Hematopoietic multipotent progenitor cell treated with erythropoietin and hydrocortisone succinate and interleukin-3 and kit ligand, for 17 days (in vitro differentiated cells): ENCODE results near the gene SGK1.
"Not testable (repeated sequence)": the region's sequence is repeated elsewhere in the genome, so short reads cannot be mapped to it uniquely, and the experiment has no call there.

Experiments
- DNase-seq: peaks from one replicate; pipeline ENCODE4 v3.0.0-alpha.2; 2015; ENCODE audit warnings: low spot score

Gene SGK1

GRCh38 chr6:134328138-134328537 is 10.2 kb upstream of the SGK1 start:
- no peak for DNase-seq

GRCh38 chr6:134326192-134326591 is 8.3 kb upstream of the SGK1 start:
- not testable (repeated sequence) for DNase-seq

GRCh38 chr6:134324766-134325165 is 6.9 kb upstream of the SGK1 start:
- DNase-seq: no peak

DNA sequence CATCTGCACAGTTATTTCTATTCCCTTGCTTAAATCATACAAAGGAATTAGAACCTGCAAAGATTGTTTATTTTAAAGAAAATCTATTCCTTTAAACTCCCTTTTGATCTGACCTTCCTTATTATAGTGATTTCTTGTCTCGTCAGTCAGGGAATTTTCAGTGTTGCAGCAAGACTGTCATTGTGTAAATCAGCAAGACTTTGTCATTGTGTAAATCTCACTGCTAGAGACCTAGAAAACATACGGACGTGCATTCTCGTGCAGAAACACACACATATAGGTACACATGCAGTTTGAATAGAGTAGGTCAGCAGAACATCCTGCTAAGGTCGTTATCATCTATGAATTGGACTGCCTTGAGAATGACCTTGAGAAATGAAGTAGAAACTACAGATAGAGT is 6.2 kb upstream of the SGK1 start:
- DNase-seq: no peak

GRCh38 chr6:134323698-134324097 is 5.8 kb upstream of the SGK1 start:
- DNase-seq: no peak

- no peak for DNase-seq
Measured at GRCh38 chr6:134323294-134323693, 5.4 kb upstream of the SGK1 start.

- no peak for DNase-seq
Measured at GRCh38 chr6:134322216-134322615, 4.3 kb upstream of the SGK1 start.

- no peak for DNase-seq
Measured at GRCh38 chr6:134321246-134321645, 3.3 kb upstream of the SGK1 start.

DNA sequence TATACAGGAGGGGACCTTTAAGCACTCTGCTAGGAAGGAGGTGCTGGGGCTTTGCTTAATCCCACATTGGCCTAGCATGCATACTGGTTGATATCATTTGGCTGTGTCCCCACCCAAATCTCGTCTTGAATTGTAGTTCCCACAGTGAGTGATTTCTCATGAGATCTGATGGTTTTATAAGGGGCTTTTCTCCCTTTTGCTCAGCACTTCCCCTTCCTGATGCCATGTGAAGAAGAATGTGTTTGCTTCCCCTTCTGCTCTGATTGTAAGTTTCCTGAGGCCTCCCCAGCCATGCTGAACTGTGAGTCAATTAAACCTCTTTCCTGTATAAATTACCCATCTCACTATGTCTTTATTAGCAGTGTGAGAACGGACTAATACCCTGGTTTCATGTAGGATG is 1.8 kb upstream of the SGK1 start:
- not testable (repeated sequence) for DNase-seq

DNA sequence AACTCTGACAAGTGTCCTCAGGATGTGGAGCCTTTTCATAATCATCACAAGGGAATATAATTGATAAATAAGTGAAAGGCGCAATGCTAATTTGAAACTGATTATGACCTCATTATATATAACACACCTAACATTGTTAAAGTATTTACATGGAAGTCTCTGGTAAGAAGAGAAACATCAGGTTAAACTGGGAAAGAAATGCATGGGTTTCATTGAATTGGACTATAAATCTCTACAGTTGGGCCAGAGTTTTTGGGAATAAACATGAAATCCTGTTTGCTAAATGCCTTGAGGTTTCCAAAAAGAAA is 1.0 kb upstream of the SGK1 start:
- no peak for DNase-seq

DNA sequence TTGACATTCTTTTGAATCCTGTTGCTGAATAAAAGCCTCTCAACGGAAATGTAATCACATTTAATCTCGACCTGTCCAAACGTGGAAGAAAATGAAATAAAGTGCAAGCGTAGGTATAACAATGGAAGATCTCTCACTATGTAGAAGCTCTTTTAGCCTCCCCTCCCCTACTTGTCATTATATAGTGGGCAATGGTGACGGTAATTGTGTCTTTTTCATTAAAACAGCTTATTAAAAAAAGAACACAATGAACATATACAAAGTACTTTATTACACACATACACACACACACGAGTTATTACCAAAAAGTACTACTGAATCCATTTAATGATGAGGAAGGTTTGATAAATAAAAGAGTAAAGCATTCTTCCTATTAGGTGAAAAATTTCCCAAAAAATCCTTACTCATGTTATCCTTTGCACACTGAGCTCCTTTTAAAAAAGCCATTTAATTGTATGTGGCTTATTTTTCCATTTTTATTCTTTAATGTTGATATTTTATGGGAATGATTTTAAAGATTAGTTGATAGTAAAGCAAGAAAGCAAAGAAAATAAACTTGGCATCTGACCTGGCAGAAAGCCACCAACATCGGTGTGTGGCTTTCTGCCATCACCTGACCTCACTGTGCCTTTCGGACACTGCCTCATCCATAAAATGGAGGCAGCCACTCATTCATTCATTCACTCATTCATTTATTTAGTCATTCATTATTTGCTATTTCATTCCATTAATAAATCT is 493 bp upstream of the SGK1 start:
- peak; percentile 24 for DNase-seq

DNA sequence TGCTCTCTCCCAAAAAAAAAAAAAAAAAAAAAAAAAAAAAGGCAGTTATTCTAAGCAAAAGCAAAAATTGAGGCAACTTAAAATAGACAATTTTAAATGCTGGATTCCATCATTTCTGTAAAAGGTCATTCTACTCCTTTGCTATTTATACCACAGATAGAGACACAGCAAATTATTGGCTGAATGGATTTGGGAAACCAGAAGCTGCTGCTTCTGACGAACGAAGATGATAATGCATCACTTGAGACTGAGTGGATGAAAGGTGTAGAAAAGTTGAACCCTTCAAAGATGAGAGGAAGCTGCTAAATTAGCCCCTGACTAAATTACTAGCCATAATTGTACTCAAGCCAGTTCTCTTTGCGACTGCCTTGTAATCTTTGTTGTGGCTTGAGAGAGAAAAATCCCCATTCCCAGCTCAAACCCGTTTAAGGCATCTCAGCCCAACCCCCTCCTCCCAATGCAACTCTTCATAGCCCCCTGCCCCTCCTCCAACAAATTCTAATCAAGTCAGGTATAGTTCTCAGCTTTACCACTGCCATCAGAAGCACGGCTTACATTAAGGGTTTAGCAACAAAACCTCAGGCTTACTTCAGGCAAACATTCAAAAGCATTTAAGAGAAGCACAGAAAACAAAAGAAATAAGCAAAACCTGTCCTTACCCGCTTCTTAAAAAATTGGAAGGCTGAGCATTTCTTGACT is 1.0 kb downstream of the SGK1 start:
- peak; percentile 29 for DNase-seq

GRCh38 chr6:134315974-134316441 is 1.9 kb downstream of the SGK1 start:
- DNase-seq: peak; percentile 40

GRCh38 chr6:134315189-134315588 is 2.7 kb downstream of the SGK1 start:
- DNase-seq: peak; percentile 58

DNA sequence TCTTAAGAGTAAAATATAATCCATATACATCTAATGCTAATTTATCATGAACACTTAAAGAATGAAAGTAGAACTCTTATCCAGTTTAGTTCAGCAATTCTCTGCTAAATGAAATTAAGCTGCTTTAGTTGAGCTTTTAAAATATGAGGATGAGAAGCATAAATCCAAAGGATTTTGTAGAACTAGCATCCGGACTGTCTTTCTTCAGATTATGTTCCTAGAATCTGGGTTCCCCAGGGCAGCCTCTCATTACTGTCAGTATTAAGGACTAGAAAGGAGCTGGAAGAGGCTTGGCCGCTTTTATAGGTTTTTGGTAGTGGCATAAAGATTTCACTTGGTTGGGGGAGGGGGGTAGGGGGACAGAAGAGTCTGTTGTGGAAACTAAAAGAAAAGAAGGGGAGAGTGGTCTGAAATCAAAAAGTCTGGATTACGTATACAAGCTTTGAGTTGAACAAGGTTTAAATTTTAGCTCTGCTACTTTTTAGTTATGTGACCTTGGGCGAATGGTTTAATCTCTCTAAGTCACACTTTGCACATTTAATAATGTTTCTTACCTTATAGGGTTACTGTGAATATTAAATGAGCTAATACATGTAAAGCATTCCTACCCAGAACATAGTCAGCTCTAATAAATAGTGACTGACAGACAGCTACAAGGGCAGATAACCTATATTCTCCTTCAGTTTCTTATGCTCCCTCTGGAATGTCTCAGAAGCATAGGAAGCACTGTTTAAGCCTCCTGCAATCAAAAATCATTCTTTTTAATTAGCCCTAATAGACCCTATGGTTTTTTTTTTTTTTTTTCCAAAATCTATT is 3.7 kb downstream of the SGK1 start:
- no peak for DNase-seq

DNA sequence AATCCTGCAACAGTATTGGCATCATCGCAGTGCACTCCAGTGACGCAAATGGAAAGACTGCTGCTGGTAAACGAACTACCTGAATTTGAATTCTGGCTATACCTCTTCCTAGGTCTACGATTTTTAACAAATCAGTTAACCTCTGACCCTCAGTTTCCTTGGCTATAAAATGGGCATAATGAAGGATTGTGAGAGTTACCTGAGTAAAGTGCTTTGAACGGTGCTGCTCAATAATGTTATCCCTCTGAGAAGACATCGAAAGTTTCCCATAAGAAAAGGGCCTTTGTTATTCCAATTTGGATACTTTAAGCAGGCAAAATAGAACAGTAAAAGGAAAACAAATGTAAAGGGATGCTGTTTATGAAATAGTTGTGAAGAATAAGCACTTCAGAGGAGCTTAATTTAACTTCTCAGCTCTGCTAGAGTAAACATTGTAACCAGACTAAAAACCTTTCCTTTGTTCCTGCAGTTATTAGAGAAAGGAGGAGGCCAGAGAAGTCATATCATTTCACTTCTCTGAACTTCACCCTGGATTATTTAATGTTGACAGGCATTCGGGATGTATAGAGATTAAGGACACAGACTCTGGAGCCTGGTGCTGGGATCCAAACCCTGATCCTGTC is 5.8 kb downstream of the SGK1 start:
- DNase-seq: no peak

DNA sequence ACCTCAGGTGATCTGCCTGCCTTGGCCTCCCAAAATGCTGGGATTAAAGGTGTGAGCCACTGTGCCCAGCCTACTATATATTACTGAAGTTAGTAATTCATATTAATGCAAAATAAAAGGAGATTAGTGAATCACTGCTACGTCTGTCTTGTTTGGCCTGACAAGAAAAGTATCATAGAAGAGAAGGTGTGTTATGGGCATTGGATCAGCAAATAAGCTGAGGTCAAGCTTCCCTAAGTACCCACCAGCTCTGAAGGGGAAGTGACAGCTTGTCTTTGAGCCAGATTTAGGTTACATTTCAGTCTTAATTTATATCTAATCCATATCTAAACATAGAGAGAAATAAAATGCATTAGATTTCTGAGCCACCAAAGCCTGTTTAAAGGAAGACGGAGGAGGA is 7.1 kb downstream of the SGK1 start:
- no peak for DNase-seq

GRCh38 chr6:134309983-134310605 is 7.8 kb downstream of the SGK1 start:
- DNase-seq: no peak

DNA sequence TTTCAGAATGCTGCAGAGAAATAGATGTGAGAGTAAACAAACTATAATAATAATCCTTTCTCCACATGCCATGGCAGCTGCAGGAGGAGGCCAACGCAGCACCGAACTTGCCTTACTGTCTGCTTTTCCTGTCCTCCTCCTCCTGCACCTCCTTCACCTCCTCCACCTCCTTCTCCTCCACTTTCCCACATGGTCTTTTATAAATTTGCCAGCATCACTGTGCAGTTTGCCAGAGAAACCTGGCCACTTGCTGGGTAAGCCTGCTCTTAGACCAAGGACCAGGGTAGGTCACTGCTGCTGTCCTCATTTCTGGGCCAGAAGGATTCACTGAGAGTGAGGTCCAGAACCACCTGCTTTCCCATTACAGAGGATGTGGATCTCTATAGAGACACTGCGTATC is 8.7 kb downstream of the SGK1 start:
- no peak for DNase-seq

DNA sequence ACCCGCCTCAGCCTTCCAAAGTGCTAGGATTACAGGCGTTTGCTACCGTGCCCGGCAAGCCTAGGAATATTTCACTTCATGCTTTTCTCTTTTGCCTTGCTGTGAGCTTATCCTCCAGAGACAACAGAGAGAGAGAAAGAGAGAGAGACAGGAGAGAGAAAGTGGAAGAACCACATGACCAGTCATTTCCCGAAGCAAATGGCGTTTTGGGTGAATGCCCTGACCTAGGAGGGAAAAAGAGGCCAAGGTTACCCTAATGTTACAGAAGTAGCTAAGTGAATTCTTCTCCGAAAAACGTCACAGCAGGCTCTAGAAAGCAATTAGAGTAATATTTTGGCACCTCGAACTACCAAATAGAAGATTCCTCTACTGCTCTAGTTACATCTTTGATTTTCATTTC is 9.1 kb downstream of the SGK1 start:
- no peak for DNase-seq

DNA sequence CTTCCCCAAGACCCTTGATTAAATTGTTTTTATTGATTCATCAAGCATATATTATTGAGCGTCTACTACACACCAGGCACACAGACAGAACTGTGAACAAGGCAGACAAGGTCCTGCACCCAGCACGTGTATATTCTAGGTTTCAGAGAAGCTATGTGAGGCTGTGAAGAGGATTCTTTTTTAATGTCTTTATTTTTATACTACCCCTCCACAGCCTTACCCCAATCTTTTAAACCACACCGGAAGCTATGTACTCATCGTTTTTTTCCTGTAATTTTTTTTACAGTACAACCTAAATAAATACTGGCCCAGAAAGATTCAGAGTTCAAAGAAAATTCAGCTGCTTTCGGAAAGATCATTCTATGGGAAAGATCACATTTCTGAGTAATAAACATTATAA is 10.0 kb downstream of the SGK1 start:
- no peak for DNase-seq

- DNase-seq: no peak
Measured at GRCh38 chr6:134307075-134307474, 10.8 kb downstream of the SGK1 start.
